Heart left ventricle (tissue), 13 donors: ENCODE data around the gene TRMT44.

Experiments used
- POLR2A ChIP-seq, 2 donors: fragments of 450-650 bp; IDR thresholded peaks; one replicate each; pipeline ENCODE4 v1.6.1; 2017; ENCODE audit warnings: antibody characterized with exemption in 2 of 2, mild to moderate bottlenecking in 2 of 2, moderate library complexity in 2 of 2
- TF ChIP-seq, protein P1 (sequence below), 12 donors: fragments of 200-600 bp; sonication (generic) in 4 of 12; IDR thresholded peaks; one replicate each; pipeline versions ENCODE4 v1.5.0 to v1.8.0; 2018 to 2022; ENCODE audit warnings: antibody characterized with exemption in 12 of 12, mild to moderate bottlenecking in 5 of 12
- donor health status: ischemic (EF 13 %, LVEDD 7.1; RV severe dilation, severe dysfunction).
- donor health status: DM: no; HTN: yes; CAD: no.
- donor health status: DM: no; HTN: no; CAD: no.
- donor health status: ischemic (EF 25% LVEDD 6.9; RV normal size, moderate dysfunction).
- donor health status: ischemic (EF 25% LVEDD 5.7; RV mildly dilated, moderate dysfunction).
- donor health status: ischemic (EF 35%, LVEDD 5.7; RV mildly dilated, moderate dysfunction).
- donor health status: nonischemic (EF 11% LVEDD 7.7; RV severe dilation, severe dysfunction).
- donor health status: DM: yes; HTN: yes; CAD: no.
- donor health status: PGD.
- donor health status: ischemic (EF 29% LVEDD 5.4; RV normal size, mild dysfunction).
- donor health status: nonischemic (EF 23%, LVEDD 6.1; RV moderate dilation, normal function).

DNA sequence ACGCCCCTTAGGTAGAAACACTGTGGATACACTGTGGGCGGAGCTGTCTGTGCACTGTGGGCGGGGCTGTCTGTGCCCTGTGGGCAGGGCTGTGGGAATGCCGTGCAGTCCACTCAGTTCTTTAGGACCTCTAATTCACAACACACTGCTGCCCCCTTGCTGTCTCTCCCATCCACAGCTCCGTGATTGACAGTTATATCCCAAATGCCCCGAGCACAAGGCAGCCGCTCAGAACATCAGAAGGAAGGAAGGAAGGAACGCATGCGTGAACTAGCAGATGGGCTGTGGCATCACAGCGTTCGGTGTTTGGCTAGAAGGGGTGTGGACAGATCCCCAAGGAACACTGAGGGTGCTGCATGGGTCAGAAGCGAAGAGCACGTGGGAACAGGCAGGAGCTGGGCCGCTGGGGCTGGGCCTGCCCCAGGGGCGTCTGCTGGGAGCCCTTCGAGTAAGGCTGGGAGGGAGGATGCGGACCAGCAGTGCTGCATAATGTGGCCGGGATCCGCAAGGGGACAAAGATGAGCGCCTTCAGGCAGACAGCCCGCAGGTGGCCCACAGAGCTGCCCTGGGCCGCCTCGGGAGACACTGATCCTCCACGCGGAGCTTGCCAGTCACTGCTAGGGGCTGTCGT lies 29.8 kb upstream of the TRMT44 start:
- TF ChIP-seq, protein P1, sequence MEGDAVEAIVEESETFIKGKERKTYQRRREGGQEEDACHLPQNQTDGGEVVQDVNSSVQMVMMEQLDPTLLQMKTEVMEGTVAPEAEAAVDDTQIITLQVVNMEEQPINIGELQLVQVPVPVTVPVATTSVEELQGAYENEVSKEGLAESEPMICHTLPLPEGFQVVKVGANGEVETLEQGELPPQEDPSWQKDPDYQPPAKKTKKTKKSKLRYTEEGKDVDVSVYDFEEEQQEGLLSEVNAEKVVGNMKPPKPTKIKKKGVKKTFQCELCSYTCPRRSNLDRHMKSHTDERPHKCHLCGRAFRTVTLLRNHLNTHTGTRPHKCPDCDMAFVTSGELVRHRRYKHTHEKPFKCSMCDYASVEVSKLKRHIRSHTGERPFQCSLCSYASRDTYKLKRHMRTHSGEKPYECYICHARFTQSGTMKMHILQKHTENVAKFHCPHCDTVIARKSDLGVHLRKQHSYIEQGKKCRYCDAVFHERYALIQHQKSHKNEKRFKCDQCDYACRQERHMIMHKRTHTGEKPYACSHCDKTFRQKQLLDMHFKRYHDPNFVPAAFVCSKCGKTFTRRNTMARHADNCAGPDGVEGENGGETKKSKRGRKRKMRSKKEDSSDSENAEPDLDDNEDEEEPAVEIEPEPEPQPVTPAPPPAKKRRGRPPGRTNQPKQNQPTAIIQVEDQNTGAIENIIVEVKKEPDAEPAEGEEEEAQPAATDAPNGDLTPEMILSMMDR (IDR thresholded peaks at IDR 0.05), result peak in 11 of 12 donors; percentile 9 to 61 (median 43)
- no peak for TF ChIP-seq POLR2A (IDR thresholded peaks at IDR 0.05)
